HepG2 (cell line): ENCODE data around the gene MAJIN. TPM values are rescaled to one million over a fixed set of nuclear protein-coding genes. Genes with fewer than 3 reads are reported as not detected.

Source experiments
- ELF1 ChIP-seq: sonication (generic); formaldehyde crosslinking; IDR thresholded peaks from 2 replicates; pipeline ENCODE4 v1.4.0; 2020; ENCODE audit warnings: missing genetic modification reagents
- HMG20B ChIP-seq: conservative IDR thresholded peaks from 2 replicates; pipeline ENCODE4 v1.6.1; 2016; ENCODE audit warnings: missing genetic modification reagents, missing compliant biosample characterization
- HMGA1 ChIP-seq: sonication (generic); formaldehyde crosslinking; conservative IDR thresholded peaks from 2 replicates; pipeline ENCODE4 v1.4.0; 2020; ENCODE audit warnings: missing genetic modification reagents
- LCORL ChIP-seq, 2 experiments: fragments of 450-650 bp in 1 of 2; sonication (generic) in 1 of 2; formaldehyde crosslinking in 1 of 2; IDR thresholded peaks; 2 replicates each; pipeline versions ENCODE4 v1.5.0 to v1.6.1; 2017 to 2020; ENCODE audit warnings: antibody characterized with exemption in 1 of 2, missing genetic modification reagents in 1 of 2
- NFE2L2 ChIP-seq: fragments of 150-350 bp; IDR thresholded peaks from 2 replicates; pipeline ENCODE4 v1.6.1; 2014; ENCODE audit warnings: low read length
- NFIC ChIP-seq: IDR thresholded peaks from 2 replicates; pipeline ENCODE4 v1.6.1; 2012; ENCODE audit warnings: mild to moderate bottlenecking, low read length, inconsistent platforms
- PRMT3 ChIP-seq: sonication (generic); formaldehyde crosslinking; IDR thresholded peaks from 2 replicates; pipeline ENCODE4 v1.8.1; 2022; ENCODE audit warnings: low read depth, mild to moderate bottlenecking, moderate library complexity, missing genetic modification reagents, borderline replicate concordance
- SCMH1 ChIP-seq: sonication (generic); formaldehyde crosslinking; IDR thresholded peaks from 2 replicates; pipeline ENCODE4 v1.9.0; 2021; ENCODE audit warnings: missing genetic modification reagents, mild to moderate bottlenecking, borderline replicate concordance
- SIX4 ChIP-seq: sonication (generic); formaldehyde crosslinking; IDR thresholded peaks from 2 replicates; pipeline ENCODE4 v1.4.0; 2020; ENCODE audit warnings: missing genetic modification reagents
- SKI ChIP-seq: fragments of 450-650 bp; IDR thresholded peaks from one replicate; pipeline ENCODE4 v1.6.1; 2018; ENCODE audit warnings: mild to moderate bottlenecking; ENCODE audit not compliant: partially characterized antibody
- TARDBP ChIP-seq: sonication (generic); formaldehyde crosslinking; IDR thresholded peaks from 2 replicates; pipeline ENCODE4 v1.8.0; 2022; ENCODE audit warnings: mild to moderate bottlenecking, missing genetic modification reagents
- U2AF1 ChIP-seq: fragments of 200-400 bp; formaldehyde crosslinking; optimal IDR thresholded peaks from 2 replicates; pipeline ENCODE3; 2017; ENCODE audit warnings: mild to moderate bottlenecking, low read depth, low read length
- YEATS4 ChIP-seq: sonication (generic); formaldehyde crosslinking; IDR thresholded peaks from 2 replicates; pipeline ENCODE4 v1.4.0; 2020; ENCODE audit warnings: missing genetic modification reagents, borderline replicate concordance
- ZBTB42 ChIP-seq: sonication (generic); formaldehyde crosslinking; IDR thresholded peaks from 2 replicates; pipeline ENCODE4 v1.5.0; 2020; ENCODE audit warnings: mild to moderate bottlenecking, missing genetic modification reagents
- ZFP36 ChIP-seq: fragments of 150-350 bp; IDR thresholded peaks from 2 replicates; pipeline ENCODE4 v1.6.1; 2018; ENCODE audit warnings: borderline replicate concordance, low read length, low read depth; ENCODE audit not compliant: partially characterized antibody
- ZNF10 ChIP-seq: sonication (generic); formaldehyde crosslinking; IDR thresholded peaks from 2 replicates; pipeline ENCODE4 v1.4.0; 2020; ENCODE audit warnings: mild to moderate bottlenecking, low read depth, missing genetic modification reagents, borderline replicate concordance
- ZNF207 ChIP-seq: fragments of 450-650 bp; IDR thresholded peaks from 2 replicates; pipeline ENCODE4 v1.6.1; 2016; ENCODE audit warnings: antibody characterized with exemption, borderline replicate concordance
- ZNF24 ChIP-seq: fragments of 450-650 bp; IDR thresholded peaks from 2 replicates; pipeline ENCODE4 v1.6.1; 2017; ENCODE audit warnings: antibody characterized with exemption, mild to moderate bottlenecking
- ZNF329 ChIP-seq: sonication (generic); formaldehyde crosslinking; IDR thresholded peaks from 2 replicates; pipeline ENCODE4 v1.9.0; 2021; ENCODE audit warnings: low read depth, mild to moderate bottlenecking, missing genetic modification reagents
- ZNF724P ChIP-seq: sonication (generic); formaldehyde crosslinking; IDR thresholded peaks from 2 replicates; pipeline ENCODE4 v1.8.0; 2022; ENCODE audit warnings: missing genetic modification reagents, borderline replicate concordance
- ZSCAN5A ChIP-seq: sonication (generic); formaldehyde crosslinking; IDR thresholded peaks from 2 replicates; pipeline ENCODE4 v1.8.0; 2022; ENCODE audit warnings: mild to moderate bottlenecking, missing genetic modification reagents, borderline replicate concordance
- polyA plus RNA-seq, 8 experiments: library from polyadenylated mRNA; depleted of rRNA in 3 of 8; stranded (reverse) in 7 of 8; unstranded in 1 of 8; fragments of >200 nt; fragmentation: Illumina TruSeq in 4 of 8; extraction: Trizol in 4 of 8; gene quantifications; 2 replicates each; pipeline versions ENCODE4 v1.2.1 to v1.2.3, GENCODE V29; 2011 to 2016; ENCODE audit warnings: low read depth in 4 of 8, missing spikeins in 1 of 8, mixed read lengths in 1 of 8; ENCODE audit not compliant: insufficient read depth in 1 of 8
- total RNA-seq, 5 experiments: library from RNA; depleted of rRNA; stranded (reverse); fragments of >200 nt; fragmentation: Illumina TruSeq; extraction: Trizol; gene quantifications; 2 replicates each; pipeline ENCODE4 v1.2.3, GENCODE V29; 2016; ENCODE audit warnings: low read depth in 1 of 5
- TF ChIP-seq, protein P1 (sequence below): IDR thresholded peaks from 2 replicates; pipeline ENCODE4 v1.6.1; 2016; ENCODE audit warnings: low read depth
- TF ChIP-seq, protein P2 (sequence below): IDR thresholded peaks from 2 replicates; pipeline ENCODE4 v1.6.1; 2016; ENCODE audit warnings: low read depth, borderline replicate concordance
- TF ChIP-seq, protein P3 (sequence below): sonication (generic); formaldehyde crosslinking; IDR thresholded peaks from 2 replicates; pipeline ENCODE4 v1.4.0; 2020; ENCODE audit warnings: missing genetic modification reagents, mild to moderate bottlenecking, borderline replicate concordance

Gene MAJIN
- total and polyA plus RNA-seq, 2 of the 13 experiments (the other 11 are each of a cell fraction or from before 2014, with no cell fraction given) = not detected

DNA sequence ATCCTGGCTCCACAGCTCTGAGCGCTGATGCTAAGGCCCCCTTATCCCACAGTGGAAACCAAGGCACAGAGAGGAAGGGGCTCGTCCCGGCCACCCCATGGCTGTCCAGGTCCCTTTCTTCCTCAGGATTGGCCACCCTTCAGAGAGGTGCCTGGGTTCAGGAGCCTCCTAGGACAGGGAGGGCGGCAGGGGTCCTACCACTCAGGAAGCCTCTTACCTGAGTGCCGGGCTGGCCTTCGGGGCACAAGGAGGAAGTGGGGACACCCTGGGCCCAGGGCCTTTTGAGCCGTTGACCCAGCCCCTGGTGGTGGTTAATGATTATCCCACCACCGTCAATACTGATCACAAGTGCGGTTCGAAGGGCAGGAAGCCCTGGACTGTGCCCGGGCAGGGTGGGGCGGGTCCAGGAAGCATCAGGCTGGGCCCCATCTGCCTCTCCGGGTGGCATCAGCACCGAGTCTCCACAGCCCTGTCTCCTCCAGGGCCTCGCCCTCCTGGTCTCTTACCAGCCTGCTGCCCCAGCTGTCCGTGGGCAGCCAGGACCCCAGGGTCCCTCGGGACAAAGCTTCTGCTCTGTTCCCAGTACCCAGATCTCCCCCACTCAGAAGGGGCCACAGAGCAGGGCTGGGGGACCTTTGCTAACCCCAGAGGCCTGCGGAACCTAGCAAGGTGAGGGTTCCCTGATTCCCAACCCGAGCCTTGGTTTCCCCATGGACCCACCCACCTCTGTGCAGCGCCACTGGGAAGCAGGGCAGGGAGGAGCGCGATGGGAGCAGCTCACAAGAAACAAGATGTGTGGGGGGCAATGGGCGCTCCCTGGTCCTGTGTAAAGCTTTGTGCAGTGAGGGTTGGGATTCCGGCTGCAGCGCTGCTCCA, 78.5 kb downstream of the MAJIN start (continued):
- no peak; the same call in 1 of the 2 replicates for TF ChIP-seq ZSCAN5A (CRISPR knock-in tag)
- peak; percentile 38; the same call in 1 of the 2 replicates for TF ChIP-seq SIX4 (CRISPR knock-in tag)
- TF ChIP-seq SCMH1 (CRISPR knock-in tag) = no peak
- TF ChIP-seq, protein P1, sequence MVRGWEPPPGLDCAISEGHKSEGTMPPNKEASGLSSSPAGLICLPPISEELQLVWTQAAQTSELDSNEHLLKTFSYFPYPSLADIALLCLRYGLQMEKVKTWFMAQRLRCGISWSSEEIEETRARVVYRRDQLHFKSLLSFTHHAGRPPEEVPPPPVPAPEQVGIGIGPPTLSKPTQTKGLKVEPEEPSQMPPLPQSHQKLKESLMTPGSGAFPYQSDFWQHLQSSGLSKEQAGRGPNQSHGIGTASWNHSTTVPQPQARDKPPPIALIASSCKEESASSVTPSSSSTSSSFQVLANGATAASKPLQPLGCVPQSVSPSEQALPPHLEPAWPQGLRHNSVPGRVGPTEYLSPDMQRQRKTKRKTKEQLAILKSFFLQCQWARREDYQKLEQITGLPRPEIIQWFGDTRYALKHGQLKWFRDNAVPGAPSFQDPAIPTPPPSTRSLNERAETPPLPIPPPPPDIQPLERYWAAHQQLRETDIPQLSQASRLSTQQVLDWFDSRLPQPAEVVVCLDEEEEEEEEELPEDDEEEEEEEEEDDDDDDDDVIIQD (CRISPR knock-in tag) = no peak; the same call in 1 of the 2 replicates
- no peak for TF ChIP-seq HMG20B (CRISPR knock-in tag)
- no peak for TF ChIP-seq ZNF207
- no peak for TF ChIP-seq HMGA1
- no peak for TF ChIP-seq U2AF1
- TF ChIP-seq PRMT3 (CRISPR knock-in tag) = no peak
- no peak for TF ChIP-seq ZFP36
- TF ChIP-seq NFE2L2 = no peak
- TF ChIP-seq SKI = peak; percentile 13
- peak; percentile 81 for TF ChIP-seq TARDBP
- peak; percentile 91 for TF ChIP-seq ELF1 (CRISPR knock-in tag)
- TF ChIP-seq, protein P2, sequence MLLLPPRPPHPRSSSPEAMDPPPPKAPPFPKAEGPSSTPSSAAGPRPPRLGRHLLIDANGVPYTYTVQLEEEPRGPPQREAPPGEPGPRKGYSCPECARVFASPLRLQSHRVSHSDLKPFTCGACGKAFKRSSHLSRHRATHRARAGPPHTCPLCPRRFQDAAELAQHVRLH = 0 out of 2 replicates have a peak, but pooled peaks have one; percentile 26
- no peak for TF ChIP-seq ZNF329 (CRISPR knock-in tag)
- TF ChIP-seq, protein P3, sequence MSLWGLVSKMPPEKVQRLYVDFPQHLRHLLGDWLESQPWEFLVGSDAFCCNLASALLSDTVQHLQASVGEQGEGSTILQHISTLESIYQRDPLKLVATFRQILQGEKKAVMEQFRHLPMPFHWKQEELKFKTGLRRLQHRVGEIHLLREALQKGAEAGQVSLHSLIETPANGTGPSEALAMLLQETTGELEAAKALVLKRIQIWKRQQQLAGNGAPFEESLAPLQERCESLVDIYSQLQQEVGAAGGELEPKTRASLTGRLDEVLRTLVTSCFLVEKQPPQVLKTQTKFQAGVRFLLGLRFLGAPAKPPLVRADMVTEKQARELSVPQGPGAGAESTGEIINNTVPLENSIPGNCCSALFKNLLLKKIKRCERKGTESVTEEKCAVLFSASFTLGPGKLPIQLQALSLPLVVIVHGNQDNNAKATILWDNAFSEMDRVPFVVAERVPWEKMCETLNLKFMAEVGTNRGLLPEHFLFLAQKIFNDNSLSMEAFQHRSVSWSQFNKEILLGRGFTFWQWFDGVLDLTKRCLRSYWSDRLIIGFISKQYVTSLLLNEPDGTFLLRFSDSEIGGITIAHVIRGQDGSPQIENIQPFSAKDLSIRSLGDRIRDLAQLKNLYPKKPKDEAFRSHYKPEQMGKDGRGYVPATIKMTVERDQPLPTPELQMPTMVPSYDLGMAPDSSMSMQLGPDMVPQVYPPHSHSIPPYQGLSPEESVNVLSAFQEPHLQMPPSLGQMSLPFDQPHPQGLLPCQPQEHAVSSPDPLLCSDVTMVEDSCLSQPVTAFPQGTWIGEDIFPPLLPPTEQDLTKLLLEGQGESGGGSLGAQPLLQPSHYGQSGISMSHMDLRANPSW (CRISPR knock-in tag) = no peak
- TF ChIP-seq ZNF10 (CRISPR knock-in tag) = no peak
- TF ChIP-seq ZBTB42 (CRISPR knock-in tag) = peak; percentile 49; the same call in 1 of the 2 replicates
- TF ChIP-seq ZNF24 = no peak
- TF ChIP-seq YEATS4 (CRISPR knock-in tag) = peak; percentile 62
- TF ChIP-seq NFIC = 0 out of 2 replicates have a peak, but pooled peaks have one; percentile 25
- 0 out of 2 replicates have a peak, but pooled peaks have one; percentile 39 for TF ChIP-seq ZNF724P (CRISPR knock-in tag)
- TF ChIP-seq LCORL (IDR thresholded peaks at IDR 0.05) = no peak
- no peak; the same call in 1 of the 2 replicates for TF ChIP-seq LCORL (CRISPR knock-in tag; IDR thresholded peaks at IDR 0.05)
